ENCODE results near the gene CISD1. TPM values are rescaled to one million over a fixed set of nuclear protein-coding genes. Genes with fewer than 3 reads are reported as not detected.

Gene CISD1
- total and polyA plus RNA-seq, 9 of the 15 experiments (the other 6 are each of a cell fraction or from before 2014, with no cell fraction given), result 35.8 to 342 (median 118) TPM

DNA sequence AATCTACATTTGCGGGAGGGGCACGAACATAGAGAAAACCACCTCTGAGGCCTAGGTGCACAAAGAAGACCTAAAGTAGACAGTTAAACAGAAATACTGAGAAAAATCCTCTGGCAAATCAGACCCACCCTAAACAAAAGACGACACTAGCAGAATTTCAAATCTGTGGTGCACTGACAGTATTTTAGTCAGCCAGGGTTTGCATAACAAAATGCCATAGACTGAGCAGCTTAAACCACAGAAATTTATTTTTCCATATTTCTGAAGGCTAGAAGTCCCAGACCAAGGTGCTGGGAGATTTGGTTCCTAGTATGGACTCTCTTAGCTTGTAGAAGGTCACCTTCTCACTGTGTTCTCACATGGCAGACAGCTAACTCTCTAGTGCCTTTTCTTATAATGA is 27.6 kb upstream of the CISD1 start:
- POLR2A ChIA-PET, result no interaction called here
- H2AFZ ChIP-seq (ENCODE audit: low read depth, low read length), result no peak overlapping the region
- intact Hi-C loops (cut with micrococcal nuclease), result no loop called here
- ATAC-seq (no peak; the same call in 2 of the 3 replicates), FAIRE-seq (no peak), DNase-seq (ENCODE audit: extremely low read depth in 1 of 4, low spot score in 3 of 4) (no peak)
- no peak overlapping the region for H3K4me3 ChIP-seq
- BruUV-seq (replicated peaks), result no TSS peak
- TF ChIP-seq SRSF9 (IDR thresholded peaks at IDR 0.05; ENCODE audit: borderline replicate concordance, low read depth, low read length), result no peak
- no peak for TF ChIP-seq SRF (CRISPR knock-in tag; IDR thresholded peaks at IDR 0.05)
- no peak for TF ChIP-seq CC2D1A (IDR thresholded peaks at IDR 0.05)
- no peak for TF ChIP-seq ZNF12 (CRISPR knock-in tag; IDR thresholded peaks at IDR 0.05)
- TF ChIP-seq ZNF232 (CRISPR knock-in tag; IDR thresholded peaks at IDR 0.05), result no peak
- no peak for TF ChIP-seq KDM1A (IDR thresholded peaks at IDR 0.05)
- no peak for TF ChIP-seq ZNF589 (CRISPR knock-in tag; IDR thresholded peaks at IDR 0.05; ENCODE audit: low read depth)
- no peak for TF ChIP-seq NCOA4 (IDR thresholded peaks at IDR 0.05; ENCODE audit: partially characterized antibody)
- no peak for TF ChIP-seq HOXB6 (CRISPR knock-in tag; IDR thresholded peaks at IDR 0.05; ENCODE audit: borderline replicate concordance)
- no peak for TF ChIP-seq ZC3H11A (IDR thresholded peaks at IDR 0.05; ENCODE audit: low read depth, low read length)
- H3K79me2 ChIP-seq (ENCODE audit: control insufficient read depth, insufficient read depth, low read length), result peaks cover 16% of the 10 kb centered on the region
- 74% methylated on average over 3 of the region's 3 CpGs for WGBS (ENCODE audit: insufficient coverage, low coverage, missing lambda C conversion rate)
- no peaks in the 10 kb centered on the region for H3K27me3 ChIP-seq (ENCODE audit: control insufficient read depth in 2 of 2, insufficient read depth in 2 of 2, low read length in 2 of 2)
- no peaks in the 10 kb centered on the region for H3K9me3 ChIP-seq (replicated peaks; ENCODE audit: control insufficient read depth, insufficient read depth, low read depth, low read length)
- H3K9ac ChIP-seq (ENCODE audit: insufficient read depth in 1 of 2, low read depth in 2 of 2, low read length in 2 of 2), result no peak overlapping the region
- H4K20me1 ChIP-seq (replicated peaks; ENCODE audit: control insufficient read depth, insufficient read depth, low read length), result no peaks in the 10 kb centered on the region
- in situ Hi-C loops (cut with MboI), result no loop called here
- CTCF ChIA-PET (ENCODE audit: low intra/inter-chr PET ratio), result no interaction called here
- H3K4me2 ChIP-seq (ENCODE audit: insufficient read depth, low read length), result no peak overlapping the region
- H3K9me1 ChIP-seq (ENCODE audit: control insufficient read depth, insufficient read depth, low read length), result no peaks in the 10 kb centered on the region
- peaks cover 4 to 7% of the 10 kb centered on the region in 2 experiments for H3K4me1 ChIP-seq (replicated peaks in 1 of 2; ENCODE audit: control insufficient read depth in 2 of 2, insufficient read depth in 2 of 2, low read length in 2 of 2)
- no peaks in the 10 kb centered on the region; the same call in 2 of the 3 replicates for H3K36me3 ChIP-seq (ENCODE audit: control insufficient read depth, insufficient read depth, low read length)
- H3K27ac ChIP-seq (ENCODE audit: extremely low read depth, low read depth, low read length), result no peak overlapping the region
